GM06990 (cell line): Measurements from ENCODE around the gene CCDC157.
"Not testable (repeated sequence)": the region's sequence is repeated elsewhere in the genome, so short reads cannot be mapped to it uniquely, and the experiment has no call there.

Experiments
- DNase-seq: peaks from one replicate; pipeline ENCODE4 v3.0.0-alpha.2; 2011; ENCODE audit not compliant: insufficient read length; ENCODE audit errors: extremely low read depth
- H3K27me3 ChIP-seq: replicated peaks from 2 replicates; pipeline ENCODE4 v1.6.0; 2011; ENCODE audit warnings: low read length; ENCODE audit not compliant: control insufficient read depth, insufficient read depth
- H3K36me3 ChIP-seq: 2 replicates; pipeline ENCODE4 v1.5.1; 2011; ENCODE audit warnings: low read length; ENCODE audit not compliant: control insufficient read depth, insufficient read depth
- H3K4me3 ChIP-seq: replicated peaks from 2 replicates; pipeline ENCODE4 v1.5.1; 2011; ENCODE audit warnings: low read depth, mild to moderate bottlenecking, control low read depth, low read length
- TF ChIP-seq, protein P1 (sequence below): IDR thresholded peaks from 2 replicates; pipeline ENCODE4 v1.5.1; 2011; ENCODE audit warnings: low read length, control low read depth, mild to moderate bottlenecking, inconsistent platforms; ENCODE audit not compliant: insufficient read depth, poor library complexity, severe bottlenecking

The CCDC157 gene

DNA sequence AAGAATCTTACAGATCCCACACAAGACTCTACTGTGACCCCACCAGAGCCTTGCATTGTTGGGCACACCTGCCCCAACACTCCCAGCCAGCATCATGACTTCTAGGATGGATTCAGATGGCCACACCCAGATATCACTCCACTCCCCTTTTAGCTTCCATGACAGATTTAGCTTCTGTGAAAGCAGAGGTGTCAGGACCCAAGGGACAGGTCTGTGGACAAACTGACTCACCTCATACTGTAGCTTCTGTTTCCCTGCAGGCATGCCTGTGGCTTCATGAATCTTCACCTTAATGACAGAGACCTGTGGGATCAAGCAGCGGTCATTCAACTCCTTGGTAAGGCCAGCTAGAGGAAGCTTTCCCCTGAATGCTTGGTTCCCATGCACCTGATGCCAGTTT, 21.6 kb upstream of the CCDC157 start:
- Histone ChIP-seq H3K4me3 (no peak overlapping the region), H3K36me3 (peaks cover 63% of the 10 kb centered on the region), H3K27me3 (no peaks in the 10 kb centered on the region)
- no peak for DNase-seq
- TF ChIP-seq, protein P1, sequence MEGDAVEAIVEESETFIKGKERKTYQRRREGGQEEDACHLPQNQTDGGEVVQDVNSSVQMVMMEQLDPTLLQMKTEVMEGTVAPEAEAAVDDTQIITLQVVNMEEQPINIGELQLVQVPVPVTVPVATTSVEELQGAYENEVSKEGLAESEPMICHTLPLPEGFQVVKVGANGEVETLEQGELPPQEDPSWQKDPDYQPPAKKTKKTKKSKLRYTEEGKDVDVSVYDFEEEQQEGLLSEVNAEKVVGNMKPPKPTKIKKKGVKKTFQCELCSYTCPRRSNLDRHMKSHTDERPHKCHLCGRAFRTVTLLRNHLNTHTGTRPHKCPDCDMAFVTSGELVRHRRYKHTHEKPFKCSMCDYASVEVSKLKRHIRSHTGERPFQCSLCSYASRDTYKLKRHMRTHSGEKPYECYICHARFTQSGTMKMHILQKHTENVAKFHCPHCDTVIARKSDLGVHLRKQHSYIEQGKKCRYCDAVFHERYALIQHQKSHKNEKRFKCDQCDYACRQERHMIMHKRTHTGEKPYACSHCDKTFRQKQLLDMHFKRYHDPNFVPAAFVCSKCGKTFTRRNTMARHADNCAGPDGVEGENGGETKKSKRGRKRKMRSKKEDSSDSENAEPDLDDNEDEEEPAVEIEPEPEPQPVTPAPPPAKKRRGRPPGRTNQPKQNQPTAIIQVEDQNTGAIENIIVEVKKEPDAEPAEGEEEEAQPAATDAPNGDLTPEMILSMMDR, result no peak

DNA sequence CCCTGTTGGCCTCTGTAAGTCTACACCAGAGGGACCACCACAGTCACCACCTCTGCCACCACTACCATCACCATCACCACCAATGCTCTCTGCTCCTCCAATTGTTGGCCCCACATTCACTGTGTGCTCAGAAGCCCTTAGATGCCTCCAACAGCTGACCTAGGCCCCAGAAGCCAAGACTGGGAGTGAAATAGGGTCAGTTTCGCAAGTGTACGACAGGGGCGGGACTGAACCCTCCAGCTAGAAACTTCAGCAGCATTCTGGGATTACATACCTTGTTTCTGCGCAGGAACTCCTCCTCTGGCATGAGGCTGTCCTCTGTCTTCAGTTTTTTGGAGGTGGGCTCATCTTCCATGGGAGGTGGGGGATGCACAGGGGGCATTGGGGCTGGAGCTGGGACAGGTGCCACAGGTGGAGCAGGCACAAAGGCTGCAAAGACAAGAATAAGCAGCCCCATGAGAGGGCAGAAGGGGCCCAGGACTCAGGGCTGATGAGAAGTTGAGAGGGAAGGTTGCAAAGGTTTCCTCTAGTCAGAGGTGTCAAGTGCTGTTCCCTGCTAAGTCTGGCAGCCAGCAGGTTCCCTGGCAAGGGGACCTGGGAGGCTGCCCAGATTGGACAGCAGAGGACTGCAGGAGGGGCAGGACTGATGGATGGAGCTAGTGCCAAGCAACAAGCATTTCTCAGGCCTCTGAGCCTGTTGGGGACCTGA, 19.9 kb upstream of the CCDC157 start:
- peaks cover 71% of the 10 kb centered on the region for H3K36me3 ChIP-seq
- H3K4me3 ChIP-seq, result no peak overlapping the region
- no peak for DNase-seq
- H3K27me3 ChIP-seq, result no peaks in the 10 kb centered on the region
- TF ChIP-seq, protein P1, result no peak

DNA sequence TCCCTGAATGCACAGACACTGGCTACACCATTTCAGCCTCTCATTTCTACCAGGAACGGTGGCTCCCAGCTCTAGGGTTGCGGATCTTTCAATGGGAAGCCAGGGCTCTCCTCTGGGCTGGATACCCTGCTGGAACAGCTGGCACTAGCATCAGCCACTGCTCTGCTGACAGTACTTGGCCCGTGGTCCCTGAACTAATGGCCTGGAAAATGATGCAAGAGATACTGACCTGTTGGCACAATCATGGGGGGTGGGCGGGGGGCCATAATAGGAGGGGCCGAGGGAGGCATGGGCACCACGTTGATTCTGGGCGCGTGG, 19.4 kb upstream of the CCDC157 start:
- Histone ChIP-seq H3K27me3 (no peaks in the 10 kb centered on the region), H3K4me3 (no peak overlapping the region), H3K36me3 (peaks cover 74% of the 10 kb centered on the region)
- TF ChIP-seq, protein P1, result no peak
- DNase-seq, result no peak

DNA sequence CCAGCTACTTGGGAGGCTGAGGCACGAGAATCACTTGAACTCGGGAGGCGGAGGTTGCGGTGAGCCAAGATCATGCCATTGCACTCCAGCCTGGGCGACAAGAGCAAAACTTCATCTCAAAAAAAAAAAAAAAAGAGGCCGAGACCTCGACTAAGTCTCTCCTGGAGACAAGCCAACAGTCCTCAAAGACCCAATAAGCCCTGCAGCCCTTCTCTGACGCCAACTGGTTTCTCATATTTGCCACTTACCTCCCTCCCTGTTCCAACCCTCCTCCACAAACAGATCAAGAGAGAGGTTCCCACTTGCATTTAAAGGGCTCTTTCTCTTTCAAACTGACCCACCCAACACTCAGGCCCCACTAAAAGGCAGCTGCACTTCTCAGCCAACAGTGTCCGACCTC, 18.5 kb upstream of the CCDC157 start:
- H3K36me3 ChIP-seq, result peaks cover 76% of the 10 kb centered on the region
- not testable (repeated sequence) for DNase-seq, H3K27me3 ChIP-seq, H3K4me3 ChIP-seq

DNA sequence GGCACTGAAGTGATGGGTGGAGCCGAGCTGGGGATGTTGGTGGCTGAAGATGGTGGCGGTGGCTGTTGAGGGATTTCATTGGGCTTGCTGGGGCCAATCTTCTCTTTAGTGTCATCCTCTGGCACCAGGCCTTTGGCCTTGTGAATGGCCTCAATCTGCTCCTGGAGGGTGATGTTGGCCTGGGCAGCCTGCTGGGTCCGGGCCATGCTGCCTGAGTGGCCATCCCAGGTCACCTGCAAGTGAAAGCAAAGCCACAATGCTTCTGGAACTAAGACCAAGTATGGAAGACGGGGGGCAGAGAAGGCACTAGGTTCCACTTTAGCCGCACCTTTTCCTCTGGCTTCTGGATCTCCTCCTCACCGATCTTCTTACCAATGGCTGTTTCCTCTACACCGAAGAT, 18.0 kb upstream of the CCDC157 start:
- TF ChIP-seq, protein P1, result no peak
- no peak overlapping the region for H3K4me3 ChIP-seq
- H3K36me3 ChIP-seq, result peaks cover 77% of the 10 kb centered on the region
- no peak for DNase-seq
- no peaks in the 10 kb centered on the region for H3K27me3 ChIP-seq

DNA sequence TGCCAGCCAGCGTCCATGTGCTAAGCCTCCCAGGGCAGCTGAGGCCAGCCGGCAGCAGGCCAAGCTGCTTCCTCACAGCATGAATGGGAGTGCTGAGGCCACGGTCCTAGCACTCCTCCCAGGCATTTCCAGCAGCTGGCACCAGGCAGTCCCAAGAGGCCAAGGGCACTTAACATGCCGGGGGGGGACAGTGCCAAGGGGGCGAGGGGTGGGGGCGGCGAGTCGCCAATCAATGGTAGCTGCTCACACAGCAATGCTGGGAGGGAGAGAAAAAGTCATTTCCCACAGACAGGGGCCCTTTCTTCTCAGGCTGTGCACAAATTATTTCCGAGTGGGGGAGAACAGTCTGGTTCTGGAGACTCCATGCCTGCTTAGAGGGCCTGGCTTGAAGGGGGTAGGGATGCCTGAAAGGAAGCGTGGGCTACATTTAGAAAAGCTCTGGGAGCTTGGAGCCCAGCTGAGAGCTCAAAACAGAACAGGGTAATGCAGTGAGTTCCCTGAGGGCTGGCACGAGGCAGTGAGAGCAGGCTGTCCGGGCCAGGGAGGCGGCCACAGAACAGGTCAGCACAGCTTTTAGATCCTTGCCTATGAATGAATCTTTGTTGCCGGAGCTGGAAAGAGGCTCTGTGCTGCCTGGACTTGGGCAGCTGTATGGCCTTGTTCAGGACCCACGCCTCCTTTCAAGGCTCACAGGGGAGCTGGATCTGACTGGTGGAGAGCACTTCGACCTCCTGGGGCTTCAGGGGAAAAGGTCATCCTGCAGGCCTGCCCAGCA, 15.7 kb upstream of the CCDC157 start:
- TF ChIP-seq, protein P1, result no peak
- H3K36me3 ChIP-seq, result peaks cover 81% of the 10 kb centered on the region
- no peak overlapping the region for H3K4me3 ChIP-seq
- no peak for DNase-seq
- no peaks in the 10 kb centered on the region for H3K27me3 ChIP-seq
